SK-N-SH (cell line): ENCODE data around the gene IFNL4. TPM values are rescaled to one million over a fixed set of nuclear protein-coding genes. Genes with fewer than 3 reads are reported as not detected.

ENCODE experiments used
- CTCF ChIA-PET: fragments of 300-600, 350-600 bp; formaldehyde crosslinking; extraction: SDS; loops from one replicate; lab custom pipeline; 2021; lab: Yijun Ruan, JAX
- POLR2A ChIA-PET: fragments of 350-600 bp; sonication (Branson Sonifier 250); formaldehyde crosslinking; extraction: SDS; loops from one replicate; lab custom pipeline; 2020; ENCODE audit warnings: antibody characterized with exemption, inconsistent platforms; lab: Yijun Ruan, JAX
- DNase-seq: peaks from one replicate; pipeline ENCODE4 v3.0.0; 2012
- H2AFZ ChIP-seq: fragments of 200-600 bp; sonication (generic); 2 replicates; pipeline ENCODE4 v1.8.1; 2016; ENCODE audit warnings: antibody characterized with exemption, mild to moderate bottlenecking, low read depth
- H3F3A ChIP-seq: fragments of 200-600 bp; sonication (generic); replicated peaks from 2 replicates; pipeline ENCODE3; 2016; ENCODE audit warnings: antibody characterized with exemption, mild to moderate bottlenecking; ENCODE audit not compliant: insufficient read depth
- H3K27ac ChIP-seq, 2 experiments: fragments of 200-500 bp in 1 of 2; fragments of 200-600 bp in 1 of 2; sonication (Bioruptor generic) in 1 of 2; sonication (generic), shearing (Covaris generic) in 1 of 2; 2 replicates each; pipeline versions ENCODE4 v1.5.1 to v1.6.1; 2014 to 2016; ENCODE audit warnings: low read depth in 2 of 2, inconsistent platforms in 1 of 2, low read length in 1 of 2, mild to moderate bottlenecking in 1 of 2, mixed read lengths in 1 of 2
- H3K27me3 ChIP-seq: fragments of 200-600 bp; sonication (generic), shearing (Covaris generic); 2 replicates; pipeline ENCODE4 v1.6.1; 2016; ENCODE audit warnings: mixed run types; ENCODE audit not compliant: insufficient read depth
- H3K36me3 ChIP-seq, 2 experiments: fragments of 200-500 bp in 1 of 2; fragments of 200-600 bp in 1 of 2; sonication (Bioruptor generic) in 1 of 2; sonication (generic) in 1 of 2; replicated peaks in 1 of 2; 2 replicates each; pipeline versions ENCODE3 to v1.5.1; 2014 to 2016; ENCODE audit warnings: low read length in 1 of 2, mild to moderate bottlenecking in 1 of 2; ENCODE audit not compliant: insufficient read depth in 2 of 2, control insufficient read depth in 1 of 2
- H3K4me1 ChIP-seq, 2 experiments: fragments of 200-500 bp in 1 of 2; fragments of 200-600 bp in 1 of 2; sonication (Bioruptor generic) in 1 of 2; sonication (generic), shearing (Covaris generic) in 1 of 2; 2 replicates each; pipeline versions ENCODE4 v1.5.1 to v1.6.1; 2014 to 2016; ENCODE audit warnings: low read depth in 1 of 2, low read length in 1 of 2, mixed run types in 1 of 2; ENCODE audit not compliant: insufficient read depth in 2 of 2, control insufficient read depth in 1 of 2
- H3K4me2 ChIP-seq: fragments of 200-600 bp; sonication (generic), shearing (Covaris generic); 2 replicates; pipeline ENCODE4 v1.6.1; 2017; ENCODE audit warnings: mixed run types
- H3K4me3 ChIP-seq, 2 experiments: fragments of 200-500 bp in 1 of 2; fragments of 200-600 bp in 1 of 2; sonication (Bioruptor generic) in 1 of 2; sonication (generic), shearing (Covaris generic) in 1 of 2; 2 replicates each; pipeline versions ENCODE4 v1.5.1 to v1.8.1; 2014 to 2016; ENCODE audit warnings: low read depth in 2 of 2, inconsistent platforms in 1 of 2, low read length in 1 of 2, mild to moderate bottlenecking in 1 of 2, mixed read lengths in 1 of 2, moderate library complexity in 1 of 2
- H3K79me2 ChIP-seq: fragments of 200-600 bp; sonication (generic); 2 replicates; pipeline ENCODE4 v1.8.1; 2017; ENCODE audit warnings: mild to moderate bottlenecking; ENCODE audit not compliant: insufficient read depth
- H3K9ac ChIP-seq: fragments of 200-600 bp; sonication (generic); 2 replicates; pipeline ENCODE4 v1.6.1; 2017; ENCODE audit warnings: mixed run types
- H3K9me2 ChIP-seq: fragments of 200-600 bp; sonication (generic); 2 replicates; pipeline ENCODE4 v1.6.1; 2017; ENCODE audit warnings: mixed run types
- H3K9me3 ChIP-seq: fragments of 200-600 bp; sonication (generic); 2 replicates; pipeline ENCODE4 v1.6.1; 2017; ENCODE audit warnings: mixed run types, mild to moderate bottlenecking, moderate library complexity
- H4K20me1 ChIP-seq: fragments of 200-600 bp; sonication (generic); 2 replicates; pipeline ENCODE4 v1.6.1; 2017; ENCODE audit warnings: mild to moderate bottlenecking, mixed run types; ENCODE audit not compliant: insufficient read depth
- CHD2 ChIP-seq: fragments of 150-350 bp; IDR thresholded peaks from 2 replicates; pipeline ENCODE4 v1.6.1; 2018; ENCODE audit warnings: low read length; ENCODE audit not compliant: partially characterized antibody
- ELF1 ChIP-seq: IDR thresholded peaks from 2 replicates; pipeline ENCODE4 v1.4.0; 2012
- GABPA ChIP-seq: IDR thresholded peaks from 2 replicates; pipeline ENCODE4 v1.4.0; 2012; ENCODE audit warnings: low read depth, mild to moderate bottlenecking
- JUND ChIP-seq: IDR thresholded peaks from 2 replicates; pipeline ENCODE4 v1.4.0; 2012
- MXI1 ChIP-seq: IDR thresholded peaks from 2 replicates; pipeline ENCODE4 v1.6.1; 2012; ENCODE audit warnings: mild to moderate bottlenecking, low read depth, low read length, improper control_type of control experiment
- NRF1 ChIP-seq: IDR thresholded peaks from 2 replicates; pipeline ENCODE4 v1.6.1; 2012; ENCODE audit warnings: low read depth, mild to moderate bottlenecking, low read length
- RCOR1 ChIP-seq: fragments of 150-350 bp; IDR thresholded peaks from 2 replicates; pipeline ENCODE4 v1.6.1; 2017; ENCODE audit warnings: antibody characterized with exemption, low read length
- RFX5 ChIP-seq: IDR thresholded peaks from 2 replicates; pipeline ENCODE4 v1.6.1; 2012; ENCODE audit warnings: mild to moderate bottlenecking, improper control_type of control experiment, low read length
- TAF1 ChIP-seq: IDR thresholded peaks from 2 replicates; pipeline ENCODE4 v1.6.1; 2012; ENCODE audit warnings: low read depth, mild to moderate bottlenecking, low read length, moderate library complexity, borderline replicate concordance
- TCF12 ChIP-seq: IDR thresholded peaks from 2 replicates; pipeline ENCODE4 v1.4.0; 2012
- TEAD4 ChIP-seq: IDR thresholded peaks from 2 replicates; pipeline ENCODE4 v1.4.0; 2012; ENCODE audit warnings: mild to moderate bottlenecking, borderline replicate concordance; ENCODE audit not compliant: insufficient read depth
- YY1 ChIP-seq: IDR thresholded peaks from 2 replicates; pipeline ENCODE4 v1.4.0; 2012; ENCODE audit warnings: low read depth, mild to moderate bottlenecking
- WGBS: methylation state at CpG from one replicate; pipeline ENCODE4 v1.1.6; 2017; ENCODE audit warnings: low lambda C conversion rate; 5-methylcytosine and 5-hydroxymethylcytosine counted together
- polyA plus RNA-seq, 3 experiments: library from polyadenylated mRNA; depleted of rRNA; stranded (reverse); fragments of >200 nt; gene quantifications; 2 replicates each; pipeline ENCODE4 v1.2.3, GENCODE V29; 2012
- TF ChIP-seq, protein P1 (sequence below): IDR thresholded peaks from 2 replicates; pipeline ENCODE4; 2012
- TF ChIP-seq, protein P2 (sequence below): IDR thresholded peaks from 2 replicates; pipeline ENCODE4 v1.6.1; 2012; ENCODE audit warnings: mild to moderate bottlenecking, low read depth, low read length, moderate library complexity

IFNL4 gene
- polyA plus RNA-seq, 1 of the 3 experiments (the other 2 are of a cell fraction), result not detected

DNA sequence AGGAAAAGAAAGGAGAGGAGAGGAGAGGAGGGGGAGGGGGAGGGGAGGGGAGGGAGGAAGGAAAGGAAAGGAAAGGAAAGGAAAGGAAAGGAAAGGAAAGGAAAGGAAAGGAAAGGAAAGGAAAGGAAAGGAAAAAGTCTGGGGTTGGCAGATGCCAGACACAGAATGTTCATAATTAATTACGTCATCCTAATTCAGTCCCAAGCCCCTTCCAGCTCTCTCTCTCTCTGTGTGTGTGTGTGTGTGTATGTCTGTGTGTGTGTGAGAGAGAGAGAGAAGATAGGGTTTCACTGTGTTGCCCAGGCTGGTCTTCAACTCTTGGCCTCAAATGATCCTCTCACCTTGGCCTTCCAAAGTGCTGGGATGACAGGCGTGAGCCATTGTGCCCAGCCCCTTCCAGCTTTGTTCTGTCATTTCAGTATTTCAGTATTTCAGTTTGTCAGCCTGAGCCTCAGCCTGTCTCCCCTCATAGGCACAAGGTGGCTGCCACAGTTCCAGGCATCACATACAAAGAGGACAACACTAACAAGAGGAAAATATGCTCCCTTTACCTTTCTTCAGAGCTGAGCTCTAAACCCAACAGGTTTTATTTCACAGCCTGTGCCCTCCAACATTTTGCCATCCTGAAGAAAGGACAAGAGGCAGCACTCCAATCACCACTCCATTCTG, 18.4 kb downstream of the IFNL4 start:
- Histone ChIP-seq H3K27me3 (no peaks in the 10 kb centered on the region), H3K9me2 (no peaks in the 10 kb centered on the region), H2AFZ (no peak overlapping the region), H3K4me1 (no peaks in the 10 kb centered on the region), H4K20me1 (no peaks in the 10 kb centered on the region), H3K4me2 (no peak overlapping the region), H3K79me2 (no peaks in the 10 kb centered on the region), H3K9me3 (no peaks in the 10 kb centered on the region), H3F3A (no peaks in the 10 kb centered on the region), H3K36me3 (no peaks in the 10 kb centered on the region), H3K27ac (no peak overlapping the region), H3K9ac (no peak overlapping the region), H3K4me3 (no peak overlapping the region)
- TF ChIP-seq NRF1 (no peak), GABPA (no peak), TEAD4 (no peak), TCF12 (no peak), CHD2 (no peak), MXI1 (no peak), RCOR1 (no peak), JUND (no peak)
- TF ChIP-seq, protein P1, sequence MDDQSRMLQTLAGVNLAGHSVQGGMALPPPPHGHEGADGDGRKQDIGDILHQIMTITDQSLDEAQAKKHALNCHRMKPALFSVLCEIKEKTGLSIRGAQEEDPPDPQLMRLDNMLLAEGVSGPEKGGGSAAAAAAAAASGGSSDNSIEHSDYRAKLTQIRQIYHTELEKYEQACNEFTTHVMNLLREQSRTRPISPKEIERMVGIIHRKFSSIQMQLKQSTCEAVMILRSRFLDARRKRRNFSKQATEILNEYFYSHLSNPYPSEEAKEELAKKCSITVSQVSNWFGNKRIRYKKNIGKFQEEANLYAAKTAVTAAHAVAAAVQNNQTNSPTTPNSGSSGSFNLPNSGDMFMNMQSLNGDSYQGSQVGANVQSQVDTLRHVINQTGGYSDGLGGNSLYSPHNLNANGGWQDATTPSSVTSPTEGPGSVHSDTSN, result no peak
- DNase-seq, result no peak
- CTCF ChIA-PET, result no interaction called here
- WGBS, result 14% methylated on average over 2 of the region's 2 CpGs
- POLR2A ChIA-PET, result no interaction called here

DNA sequence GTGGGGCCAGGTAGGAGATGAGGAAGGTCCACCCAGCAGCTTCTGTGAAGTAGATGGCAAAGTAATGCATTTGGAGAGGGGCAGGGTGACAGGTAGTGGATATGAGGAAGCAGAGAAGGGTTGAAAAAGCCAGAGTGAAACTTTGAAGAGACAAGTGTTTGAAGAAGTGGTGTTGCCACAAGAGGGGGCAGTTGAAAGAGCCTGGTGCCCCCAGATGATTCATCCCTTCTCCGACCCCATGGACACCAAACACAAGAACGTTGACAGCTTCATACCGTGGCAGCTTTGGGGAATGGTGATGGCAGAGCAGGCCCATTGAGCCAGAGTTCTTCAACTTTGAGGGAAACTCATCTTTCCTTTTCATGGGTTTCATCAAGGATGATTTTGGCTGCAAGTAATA, 23.7 kb downstream of the IFNL4 start:
- no peak for DNase-seq
- Histone ChIP-seq H3K79me2 (no peaks in the 10 kb centered on the region), H3K9me2 (no peaks in the 10 kb centered on the region), H3K9ac (no peak overlapping the region), H3K4me2 (no peak overlapping the region), H3K4me1 (no peaks in the 10 kb centered on the region), H3K9me3 (no peaks in the 10 kb centered on the region), H3K27ac (no peak overlapping the region), H4K20me1 (no peaks in the 10 kb centered on the region), H3F3A (no peaks in the 10 kb centered on the region), H3K36me3 (no peaks in the 10 kb centered on the region), H3K4me3 (no peak overlapping the region), H3K27me3 (no peaks in the 10 kb centered on the region), H2AFZ (no peak overlapping the region)
- WGBS, result 34% methylated on average over 3 of the region's 3 CpGs
- ChIA-PET CTCF (no interaction called here), POLR2A (no interaction called here)
- TF ChIP-seq ELF1, result no peak
- no peak for TF ChIP-seq YY1
- TF ChIP-seq JUND, result no peak
- no peak for TF ChIP-seq TEAD4

DNA sequence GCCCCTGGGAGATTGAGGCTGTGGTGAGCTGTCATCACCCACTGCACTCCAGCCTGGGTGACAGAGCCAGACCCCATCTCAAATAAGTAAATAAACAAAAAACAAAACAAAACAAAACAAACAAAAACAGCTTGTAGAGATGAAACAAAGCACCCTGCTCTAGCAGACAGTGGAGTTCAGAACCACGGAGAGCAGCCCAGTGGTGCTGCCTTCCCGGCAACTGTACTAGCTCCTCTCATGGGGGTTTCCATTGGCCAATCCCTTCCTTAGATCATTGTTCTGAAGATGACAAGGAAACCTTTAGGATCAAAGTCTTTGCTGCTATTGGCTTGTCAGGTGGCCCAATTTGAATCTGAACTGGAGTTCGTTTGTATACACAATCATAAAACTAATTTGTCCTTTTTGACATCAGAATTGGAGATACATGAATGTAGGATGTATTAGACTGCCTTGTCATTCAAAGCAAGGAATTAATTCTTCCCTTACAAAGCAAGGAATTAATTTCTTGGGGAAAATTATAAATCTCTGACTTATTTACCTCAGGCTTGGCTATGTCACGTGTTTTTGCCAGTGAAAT, 24.9 kb downstream of the IFNL4 start:
- Histone ChIP-seq H3K27me3 (no peaks in the 10 kb centered on the region; the same call in 1 of the 2 replicates), H3K4me1 (no peaks in the 10 kb centered on the region), H2AFZ (no peak overlapping the region), H3K79me2 (no peaks in the 10 kb centered on the region)
- no peak for TF ChIP-seq TAF1
- TF ChIP-seq RFX5, result peak; percentile 65; the same call in 1 of the 2 replicates
- TF ChIP-seq, protein P2, sequence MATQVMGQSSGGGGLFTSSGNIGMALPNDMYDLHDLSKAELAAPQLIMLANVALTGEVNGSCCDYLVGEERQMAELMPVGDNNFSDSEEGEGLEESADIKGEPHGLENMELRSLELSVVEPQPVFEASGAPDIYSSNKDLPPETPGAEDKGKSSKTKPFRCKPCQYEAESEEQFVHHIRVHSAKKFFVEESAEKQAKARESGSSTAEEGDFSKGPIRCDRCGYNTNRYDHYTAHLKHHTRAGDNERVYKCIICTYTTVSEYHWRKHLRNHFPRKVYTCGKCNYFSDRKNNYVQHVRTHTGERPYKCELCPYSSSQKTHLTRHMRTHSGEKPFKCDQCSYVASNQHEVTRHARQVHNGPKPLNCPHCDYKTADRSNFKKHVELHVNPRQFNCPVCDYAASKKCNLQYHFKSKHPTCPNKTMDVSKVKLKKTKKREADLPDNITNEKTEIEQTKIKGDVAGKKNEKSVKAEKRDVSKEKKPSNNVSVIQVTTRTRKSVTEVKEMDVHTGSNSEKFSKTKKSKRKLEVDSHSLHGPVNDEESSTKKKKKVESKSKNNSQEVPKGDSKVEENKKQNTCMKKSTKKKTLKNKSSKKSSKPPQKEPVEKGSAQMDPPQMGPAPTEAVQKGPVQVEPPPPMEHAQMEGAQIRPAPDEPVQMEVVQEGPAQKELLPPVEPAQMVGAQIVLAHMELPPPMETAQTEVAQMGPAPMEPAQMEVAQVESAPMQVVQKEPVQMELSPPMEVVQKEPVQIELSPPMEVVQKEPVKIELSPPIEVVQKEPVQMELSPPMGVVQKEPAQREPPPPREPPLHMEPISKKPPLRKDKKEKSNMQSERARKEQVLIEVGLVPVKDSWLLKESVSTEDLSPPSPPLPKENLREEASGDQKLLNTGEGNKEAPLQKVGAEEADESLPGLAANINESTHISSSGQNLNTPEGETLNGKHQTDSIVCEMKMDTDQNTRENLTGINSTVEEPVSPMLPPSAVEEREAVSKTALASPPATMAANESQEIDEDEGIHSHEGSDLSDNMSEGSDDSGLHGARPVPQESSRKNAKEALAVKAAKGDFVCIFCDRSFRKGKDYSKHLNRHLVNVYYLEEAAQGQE, result peak; percentile 98
- TF ChIP-seq, all 33 proteins: peak for 2
- no peaks in the 10 kb centered on the region for H4K20me1 ChIP-seq
- ChIA-PET CTCF (no interaction called here), POLR2A (no interaction called here)
- 29% methylated on average over 4 of the region's 4 CpGs for WGBS
- H3F3A ChIP-seq, result no peaks in the 10 kb centered on the region
- no peak overlapping the region for H3K4me3 ChIP-seq
- DNase-seq, result no peak
- no peaks in the 10 kb centered on the region for H3K9me3 ChIP-seq
- H3K9me2 ChIP-seq, result no peaks in the 10 kb centered on the region
- H3K36me3 ChIP-seq, result no peaks in the 10 kb centered on the region
- H3K9ac ChIP-seq, result no peak overlapping the region
- no peak overlapping the region for H3K27ac ChIP-seq
- no peak overlapping the region for H3K4me2 ChIP-seq
